Ascending aorta (tissue), 2 donors: ENCODE results near the gene C4orf50. TPM values are rescaled to one million over a fixed set of nuclear protein-coding genes. Genes with fewer than 3 reads are reported as not detected.

Experiments used
- DNase-seq, 2 donors: peaks; one replicate each; pipeline ENCODE4 v3.0.0-alpha.2; 2019; ENCODE audit warnings: low spot score in 2 of 2
- H3K27ac ChIP-seq, 2 donors: fragments of 200-600 bp; sonication (generic); one replicate each; pipeline ENCODE4 v1.5.1; 2016 to 2017; ENCODE audit warnings: mild to moderate bottlenecking in 1 of 2
- H3K27me3 ChIP-seq: fragments of 200-600 bp; sonication (generic); one replicate; pipeline ENCODE4 v1.5.1; 2017
- H3K36me3 ChIP-seq, 2 donors: fragments of 200-600 bp; sonication (generic); one replicate each; pipeline ENCODE4 v1.5.1; 2016
- H3K4me1 ChIP-seq, 2 donors: fragments of 200-600 bp; sonication (generic); one replicate each; pipeline ENCODE4 v1.5.1; 2016 to 2017; ENCODE audit warnings: mild to moderate bottlenecking in 1 of 2
- H3K4me3 ChIP-seq, 2 donors: fragments of 200-600 bp; sonication (generic); one replicate each; pipeline ENCODE4 v1.5.1; 2016 to 2017; ENCODE audit warnings: mild to moderate bottlenecking in 1 of 2
- H3K9me3 ChIP-seq, 2 donors: fragments of 200-600 bp; sonication (generic); one replicate each; pipeline ENCODE4 v1.5.1; 2016
- intact Hi-C: fragments of 100-400 bp; cut with DNase I; formaldehyde crosslinking; loops from one replicate; pipeline ENCODE4 v1.15.1; 2023
- total RNA-seq: library from RNA; depleted of rRNA; stranded (reverse); fragments of >200 nt; gene quantifications from one replicate; pipeline ENCODE4 v1.1.0, GENCODE V29; 2016
- TF ChIP-seq, protein P1 (sequence below), 3 experiments: fragments of 200-600 bp in 2 of 3; fragments of 450-650 bp in 1 of 3; sonication (generic) in 2 of 3; IDR thresholded peaks; one replicate each; pipeline ENCODE4 v1.5.1; 2016 to 2019; ENCODE audit warnings: antibody characterized with exemption in 3 of 3, mild to moderate bottlenecking in 1 of 3, moderate library complexity in 1 of 3

C4orf50 gene
- total RNA-seq, 1 donor from 2014 or later: not detected

DNA sequence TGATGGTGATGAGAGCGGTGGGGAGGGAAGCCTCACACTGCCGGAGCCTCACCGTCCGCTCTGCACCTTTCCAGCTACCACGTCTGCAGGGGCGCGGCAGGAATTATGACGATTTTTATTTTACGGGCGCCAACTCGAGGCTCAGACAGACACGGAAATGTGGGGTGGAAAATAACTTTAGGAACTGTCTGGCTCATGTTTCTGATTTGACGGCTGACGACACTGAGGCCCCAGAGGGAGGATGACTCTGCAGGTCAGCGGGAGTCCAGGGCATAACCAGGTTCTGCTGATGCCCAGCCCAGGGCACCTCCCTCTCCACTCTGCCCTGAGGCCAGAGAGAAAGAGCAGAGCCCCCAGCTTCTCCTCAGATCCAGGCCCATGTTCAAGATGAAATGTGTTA is 43.9 kb downstream of the C4orf50 start:
- no peaks in the 10 kb centered on the region for H3K4me1 ChIP-seq
- H3K27ac ChIP-seq: no peak overlapping the region
- H3K27me3 ChIP-seq: no peaks in the 10 kb centered on the region
- no peaks in the 10 kb centered on the region for H3K9me3 ChIP-seq
- intact Hi-C loops: no loop called here
- H3K36me3 ChIP-seq: no peaks in the 10 kb centered on the region
- DNase-seq: peak in 1 of 2 donors; percentile 19
- TF ChIP-seq, protein P1, sequence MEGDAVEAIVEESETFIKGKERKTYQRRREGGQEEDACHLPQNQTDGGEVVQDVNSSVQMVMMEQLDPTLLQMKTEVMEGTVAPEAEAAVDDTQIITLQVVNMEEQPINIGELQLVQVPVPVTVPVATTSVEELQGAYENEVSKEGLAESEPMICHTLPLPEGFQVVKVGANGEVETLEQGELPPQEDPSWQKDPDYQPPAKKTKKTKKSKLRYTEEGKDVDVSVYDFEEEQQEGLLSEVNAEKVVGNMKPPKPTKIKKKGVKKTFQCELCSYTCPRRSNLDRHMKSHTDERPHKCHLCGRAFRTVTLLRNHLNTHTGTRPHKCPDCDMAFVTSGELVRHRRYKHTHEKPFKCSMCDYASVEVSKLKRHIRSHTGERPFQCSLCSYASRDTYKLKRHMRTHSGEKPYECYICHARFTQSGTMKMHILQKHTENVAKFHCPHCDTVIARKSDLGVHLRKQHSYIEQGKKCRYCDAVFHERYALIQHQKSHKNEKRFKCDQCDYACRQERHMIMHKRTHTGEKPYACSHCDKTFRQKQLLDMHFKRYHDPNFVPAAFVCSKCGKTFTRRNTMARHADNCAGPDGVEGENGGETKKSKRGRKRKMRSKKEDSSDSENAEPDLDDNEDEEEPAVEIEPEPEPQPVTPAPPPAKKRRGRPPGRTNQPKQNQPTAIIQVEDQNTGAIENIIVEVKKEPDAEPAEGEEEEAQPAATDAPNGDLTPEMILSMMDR (IDR thresholded peaks at IDR 0.05): no peak
- H3K4me3 ChIP-seq: no peak overlapping the region

DNA sequence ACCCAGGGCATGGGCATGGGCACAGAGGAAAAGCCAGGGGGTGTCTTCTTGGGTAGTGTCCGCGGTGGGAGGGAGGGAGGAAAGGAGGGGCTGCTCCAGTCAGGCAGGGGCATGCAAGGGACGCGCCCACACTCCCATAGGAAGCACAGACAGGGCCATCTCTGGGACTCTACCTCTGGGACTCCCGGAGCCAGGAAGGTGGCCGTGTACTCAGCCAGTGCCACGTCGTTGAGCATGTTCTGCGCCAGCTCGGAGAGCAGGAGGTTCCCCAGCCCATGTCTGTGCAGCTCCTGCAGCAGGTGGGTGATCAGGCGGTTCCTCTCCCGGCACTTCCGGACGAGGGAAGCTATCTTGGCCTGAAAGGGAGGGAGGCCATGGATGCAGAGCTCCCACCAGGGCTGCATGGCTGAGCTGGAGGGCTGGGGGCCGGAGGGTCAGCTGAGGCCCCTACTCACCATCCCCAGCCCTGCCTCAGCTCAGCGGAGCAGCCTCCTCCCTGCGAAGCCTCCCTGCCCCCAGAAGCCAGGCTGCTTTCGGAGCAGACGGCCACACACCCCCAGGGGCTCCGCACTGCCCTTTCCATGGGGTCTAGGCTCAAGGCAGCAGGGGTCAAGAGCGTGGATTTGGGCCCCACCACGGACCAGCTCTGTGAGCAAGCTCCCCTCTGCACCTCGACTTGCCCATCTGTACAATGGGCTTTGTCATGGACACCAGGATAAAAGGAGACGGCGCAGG is 44.6 kb downstream of the C4orf50 start:
- TF ChIP-seq, protein P1 (IDR thresholded peaks at IDR 0.05): no peak
- Histone ChIP-seq H3K4me1 (no peaks in the 10 kb centered on the region), H3K36me3 (no peaks in the 10 kb centered on the region), H3K9me3 (no peaks in the 10 kb centered on the region), H3K27me3 (no peaks in the 10 kb centered on the region), H3K4me3 (no peak overlapping the region), H3K27ac (no peak overlapping the region)
- intact Hi-C loops: no loop called here
- peak in 1 of 2 donors; percentile 52 for DNase-seq

DNA sequence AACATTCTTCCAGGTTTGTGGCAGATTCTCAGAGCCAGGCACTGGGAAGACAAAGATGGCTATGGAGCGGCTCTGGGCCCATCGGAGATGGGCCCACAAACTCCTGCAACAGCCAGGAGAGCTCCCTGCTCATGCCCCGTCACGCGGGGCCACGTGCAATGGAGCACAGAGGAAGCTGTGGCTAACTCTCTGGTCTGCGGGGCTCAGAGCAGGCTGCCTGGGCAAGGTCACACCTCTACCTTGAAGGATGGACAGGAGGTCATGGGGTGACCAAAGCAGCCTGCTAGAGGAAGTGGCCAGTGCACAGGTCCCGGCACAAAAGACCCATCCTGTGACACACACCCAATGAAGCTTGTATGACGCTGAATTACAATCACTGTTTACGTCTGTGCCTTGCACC is 45.2 kb downstream of the C4orf50 start:
- Histone ChIP-seq H3K36me3 (no peaks in the 10 kb centered on the region), H3K4me3 (no peak overlapping the region), H3K27ac (no peak overlapping the region), H3K27me3 (no peaks in the 10 kb centered on the region), H3K4me1 (no peaks in the 10 kb centered on the region), H3K9me3 (no peaks in the 10 kb centered on the region)
- DNase-seq: peak in 1 of 2 donors; percentile 4
- intact Hi-C loops: no loop called here
- TF ChIP-seq, protein P1 (IDR thresholded peaks at IDR 0.05): no peak

DNA sequence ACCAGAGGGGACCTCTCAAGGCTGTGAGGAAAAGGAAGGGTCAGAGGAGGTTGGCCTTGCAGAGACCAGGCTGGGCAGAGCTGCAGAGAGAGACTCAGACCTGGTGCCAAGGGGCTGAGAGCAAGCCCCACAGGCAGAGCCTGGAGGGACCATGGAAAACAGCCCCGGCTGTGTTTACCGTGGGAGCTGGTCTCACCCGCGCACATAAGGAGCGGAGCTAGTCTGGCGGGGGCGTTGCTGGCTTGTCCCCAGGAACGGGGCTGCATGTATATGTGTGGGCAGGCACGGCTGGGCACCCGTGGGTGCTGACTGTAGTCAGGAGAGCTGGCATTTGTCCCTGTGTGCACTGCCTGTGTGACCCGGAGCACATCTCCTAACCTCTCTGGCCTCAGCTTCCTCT is 45.7 kb downstream of the C4orf50 start:
- TF ChIP-seq, protein P1 (IDR thresholded peaks at IDR 0.05): no peak
- H3K27ac ChIP-seq: no peak overlapping the region
- no peaks in the 10 kb centered on the region for H3K4me1 ChIP-seq
- intact Hi-C loops: no loop called here
- no peaks in the 10 kb centered on the region for H3K27me3 ChIP-seq
- no peaks in the 10 kb centered on the region for H3K36me3 ChIP-seq
- H3K9me3 ChIP-seq: no peaks in the 10 kb centered on the region
- H3K4me3 ChIP-seq: no peak overlapping the region
- DNase-seq: peak in 1 of 2 donors; percentile 50

DNA sequence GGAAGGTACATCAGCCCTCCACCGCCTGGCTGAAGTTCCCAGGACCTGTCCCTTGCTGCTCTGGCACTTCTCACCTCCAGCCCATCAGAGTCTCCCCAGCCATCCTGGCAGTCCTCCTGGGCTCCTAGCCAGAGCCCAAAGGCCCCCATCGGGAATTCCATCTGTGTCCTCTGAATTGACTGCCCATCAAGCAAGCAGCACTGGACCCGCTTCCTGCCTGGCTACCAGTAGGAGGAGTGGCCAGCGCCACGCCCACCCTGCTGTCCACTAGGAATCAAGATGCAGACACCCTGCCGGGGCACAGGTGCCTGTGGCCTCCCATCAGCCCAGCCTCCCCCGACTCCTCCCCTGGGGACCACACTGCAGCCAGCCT is 47.2 kb downstream of the C4orf50 start:
- no peak for DNase-seq
- intact Hi-C loops: no loop called here
- no peak overlapping the region for H3K27ac ChIP-seq
- TF ChIP-seq, protein P1 (IDR thresholded peaks at IDR 0.05): no peak
- no peaks in the 10 kb centered on the region for H3K27me3 ChIP-seq
- no peaks in the 10 kb centered on the region for H3K9me3 ChIP-seq
- no peaks in the 10 kb centered on the region for H3K36me3 ChIP-seq
- H3K4me3 ChIP-seq: no peak overlapping the region
- no peaks in the 10 kb centered on the region for H3K4me1 ChIP-seq
